Astrocyte (in vitro differentiated cells and primary cell): ENCODE results near the gene POLA1. TPM values are rescaled to one million over a fixed set of nuclear protein-coding genes. Genes with fewer than 3 reads are reported as not detected.
A peak's percentile ranks its signal among the peaks of the same experiment; 100 is the strongest.

Experiments used
- DNase-seq: peaks from one replicate; pipeline ENCODE4 v3.0.0-alpha.2; 2010; ENCODE audit warnings: low read depth
- FAIRE-seq: peaks from 2 replicates; lab custom pipeline; 2011; peaks lifted over from hg19 to GRCh38; lab: Jason Lieb, UNC
- H2AFZ ChIP-seq: 2 replicates; pipeline ENCODE4 v1.6.0; 2012; ENCODE audit warnings: low read depth, low read length, inconsistent platforms
- H3K27ac ChIP-seq: 2 replicates; pipeline ENCODE4 v1.5.1; 2011; ENCODE audit warnings: low read depth, low read length, inconsistent platforms
- H3K27me3 ChIP-seq: 2 replicates; pipeline ENCODE4 v1.6.0; 2011; ENCODE audit warnings: low read length, inconsistent platforms; ENCODE audit not compliant: insufficient read depth
- H3K36me3 ChIP-seq: 2 replicates; pipeline ENCODE4 v1.5.1; 2011; ENCODE audit warnings: low read length, inconsistent platforms; ENCODE audit not compliant: insufficient read depth
- H3K4me1 ChIP-seq: 2 replicates; pipeline ENCODE4 v1.5.1; 2011; ENCODE audit warnings: low read length, inconsistent platforms; ENCODE audit not compliant: insufficient read depth
- H3K4me2 ChIP-seq: 2 replicates; pipeline ENCODE4 v1.6.0; 2012; ENCODE audit warnings: low read length, inconsistent platforms
- H3K4me3 ChIP-seq: 2 replicates; pipeline ENCODE4 v1.5.1; 2011; ENCODE audit warnings: low read depth, mild to moderate bottlenecking, low read length, inconsistent platforms; ENCODE audit not compliant: insufficient read depth
- H3K79me2 ChIP-seq: 2 replicates; pipeline ENCODE4 v1.6.0; 2012; ENCODE audit warnings: mild to moderate bottlenecking, low read length, inconsistent platforms; ENCODE audit not compliant: insufficient read depth
- H3K9ac ChIP-seq: 2 replicates; pipeline ENCODE4 v1.6.0; 2012; ENCODE audit warnings: mild to moderate bottlenecking, low read length, inconsistent platforms
- H3K9me3 ChIP-seq: 2 replicates; pipeline ENCODE4 v1.5.1; 2012; ENCODE audit warnings: low read depth, mild to moderate bottlenecking, low read length, inconsistent platforms; ENCODE audit not compliant: insufficient read depth
- H4K20me1 ChIP-seq: 2 replicates; pipeline ENCODE4 v1.6.0; 2012; ENCODE audit warnings: low read length, inconsistent platforms; ENCODE audit not compliant: insufficient read depth
- H3K27ac Mint-ChIP-seq: one replicate; pipeline ENCODE4 v1.8.0; 2021; ENCODE audit warnings: mild to moderate bottlenecking, mixed read lengths; ENCODE audit not compliant: unreplicated experiment
- H3K27me3 Mint-ChIP-seq: one replicate; pipeline ENCODE4 v1.8.0; 2021; ENCODE audit warnings: low read depth, mixed read lengths; ENCODE audit not compliant: unreplicated experiment
- H3K36me3 Mint-ChIP-seq: one replicate; pipeline ENCODE4 v1.8.0; 2021; ENCODE audit warnings: low read depth, mixed read lengths; ENCODE audit not compliant: unreplicated experiment
- H3K4me1 Mint-ChIP-seq: one replicate; pipeline ENCODE4 v1.8.0; 2021; ENCODE audit warnings: low read depth, mixed read lengths; ENCODE audit not compliant: unreplicated experiment
- H3K4me3 Mint-ChIP-seq: one replicate; pipeline ENCODE4 v1.8.0; 2021; ENCODE audit warnings: mild to moderate bottlenecking, moderate library complexity, mixed read lengths; ENCODE audit not compliant: unreplicated experiment
- H3K9me3 Mint-ChIP-seq: one replicate; pipeline ENCODE4 v1.8.0; 2021; ENCODE audit warnings: mild to moderate bottlenecking, mixed read lengths; ENCODE audit not compliant: unreplicated experiment
- CTCF ChIP-seq: IDR thresholded peaks from 2 replicates; pipeline ENCODE4 v1.5.1; 2011; ENCODE audit warnings: low read depth, mild to moderate bottlenecking, inconsistent platforms, low read length, moderate library complexity; ENCODE audit not compliant: insufficient read depth
- EZH2 ChIP-seq: IDR thresholded peaks from 2 replicates; pipeline ENCODE4 v1.6.1; 2012; ENCODE audit warnings: mild to moderate bottlenecking, low read length, inconsistent platforms; ENCODE audit not compliant: insufficient read depth
- total RNA-seq: library from RNA; stranded (reverse); gene quantifications from 2 replicates; pipeline ENCODE4 v1.2.1, GENCODE V29; 2021

POLA1 gene
- total RNA-seq, 1 donor from 2014 or later, result 4.9 TPM

GRCh38 chrX:25020905-25021449, 327.3 kb downstream of the POLA1 start:
- H2AFZ ChIP-seq, result no peak overlapping the region
- no peak overlapping the region for H3K9ac ChIP-seq
- H3K27me3 ChIP-seq, result peaks cover 72% of the 10 kb centered on the region
- H3K4me3 ChIP-seq, result peak overlapping the region; percentile 39
- H3K4me2 ChIP-seq, result peak overlapping the region; percentile 73
- FAIRE-seq, result no peak
- Mint-ChIP-seq H3K36me3 (peaks cover 3% of the 10 kb centered on the region), H3K4me1 (peaks cover 2% of the 10 kb centered on the region), H3K4me3 (no peak overlapping the region), H3K9me3 (peaks cover 4% of the 10 kb centered on the region), H3K27me3 (peaks cover 67% of the 10 kb centered on the region), H3K27ac (no peak overlapping the region)
- H3K27ac ChIP-seq, result no peak overlapping the region
- no peaks in the 10 kb centered on the region for H3K79me2 ChIP-seq
- DNase-seq, result no peak
- no peaks in the 10 kb centered on the region for H3K9me3 ChIP-seq
- H4K20me1 ChIP-seq, result no peaks in the 10 kb centered on the region
- TF ChIP-seq CTCF (peak; percentile 20), EZH2 (no peak)
- no peaks in the 10 kb centered on the region for H3K36me3 ChIP-seq
- peaks cover 2% of the 10 kb centered on the region for H3K4me1 ChIP-seq

- Histone ChIP-seq H3K27me3 (peaks cover 58% of the 10 kb centered on the region), H3K9ac (no peak overlapping the region), H3K79me2 (no peaks in the 10 kb centered on the region), H3K9me3 (no peaks in the 10 kb centered on the region), H4K20me1 (no peaks in the 10 kb centered on the region), H3K4me3 (no peak overlapping the region), H3K4me1 (peaks cover 2% of the 10 kb centered on the region), H3K4me2 (no peak overlapping the region), H3K36me3 (no peaks in the 10 kb centered on the region), H2AFZ (no peak overlapping the region), H3K27ac (no peak overlapping the region)
- DNase-seq, result no peak
- peaks cover 4% of the 10 kb centered on the region for H3K9me3 Mint-ChIP-seq
- no peak overlapping the region for H3K27ac Mint-ChIP-seq
- TF ChIP-seq CTCF, result no peak
- TF ChIP-seq EZH2, result peak; percentile 91
- no peak overlapping the region for H3K4me3 Mint-ChIP-seq
- peaks cover 52% of the 10 kb centered on the region for H3K27me3 Mint-ChIP-seq
- no peaks in the 10 kb centered on the region for H3K4me1 Mint-ChIP-seq
- H3K36me3 Mint-ChIP-seq, result peaks cover 3% of the 10 kb centered on the region
- peak; percentile 39 for FAIRE-seq
These were observed 329.0 kb downstream of the POLA1 start for GRCh38 chrX:25022499-25023325.

GRCh38 chrX:25023908-25024307, 330.2 kb downstream of the POLA1 start:
- peaks cover 4% of the 10 kb centered on the region for H3K4me1 Mint-ChIP-seq
- H3K4me3 Mint-ChIP-seq, result no peak overlapping the region
- no peak for TF ChIP-seq EZH2
- TF ChIP-seq CTCF, result no peak
- Histone ChIP-seq H2AFZ (no peak overlapping the region), H3K4me3 (no peak overlapping the region), H3K79me2 (no peaks in the 10 kb centered on the region), H3K9me3 (no peaks in the 10 kb centered on the region), H3K27ac (no peak overlapping the region), H3K9ac (no peak overlapping the region), H3K4me2 (no peak overlapping the region), H3K36me3 (no peaks in the 10 kb centered on the region), H3K4me1 (peaks cover 2% of the 10 kb centered on the region), H3K27me3 (peaks cover 48% of the 10 kb centered on the region), H4K20me1 (no peaks in the 10 kb centered on the region)
- peaks cover 3% of the 10 kb centered on the region for H3K36me3 Mint-ChIP-seq
- H3K27ac Mint-ChIP-seq, result no peak overlapping the region
- peaks cover 4% of the 10 kb centered on the region for H3K9me3 Mint-ChIP-seq
- DNase-seq (no peak), FAIRE-seq (no peak)
- peaks cover 48% of the 10 kb centered on the region for H3K27me3 Mint-ChIP-seq
